NCI-H2081 treated with DMSO at 0.1 percent for 48 hours (cell line): ENCODE data around the gene CC2D1A.

ENCODE experiments used
- DNase-seq: peaks from one replicate; lab custom pipeline; 2025; lab: John Stamatoyannopoulos, UW

The CC2D1A gene

DNA sequence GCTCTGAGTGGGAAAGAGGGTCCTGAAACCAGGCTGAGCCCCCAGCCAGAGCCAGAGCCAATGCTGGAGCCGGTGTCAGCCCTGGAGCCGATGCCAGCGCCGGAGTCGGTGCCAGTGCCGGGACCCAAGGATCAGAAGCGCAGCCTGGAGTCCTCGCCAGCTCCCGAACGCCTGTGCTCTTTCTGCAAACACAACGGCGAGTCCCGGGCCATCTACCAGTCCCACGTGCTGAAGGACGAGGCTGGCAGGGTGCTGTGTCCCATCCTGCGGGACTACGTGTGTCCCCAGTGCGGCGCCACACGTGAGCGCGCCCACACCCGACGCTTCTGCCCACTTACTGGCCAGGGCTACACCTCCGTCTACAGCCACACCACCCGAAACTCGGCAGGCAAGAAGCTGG lies 28.7 kb upstream of the CC2D1A start:
- no peak for DNase-seq

DNA sequence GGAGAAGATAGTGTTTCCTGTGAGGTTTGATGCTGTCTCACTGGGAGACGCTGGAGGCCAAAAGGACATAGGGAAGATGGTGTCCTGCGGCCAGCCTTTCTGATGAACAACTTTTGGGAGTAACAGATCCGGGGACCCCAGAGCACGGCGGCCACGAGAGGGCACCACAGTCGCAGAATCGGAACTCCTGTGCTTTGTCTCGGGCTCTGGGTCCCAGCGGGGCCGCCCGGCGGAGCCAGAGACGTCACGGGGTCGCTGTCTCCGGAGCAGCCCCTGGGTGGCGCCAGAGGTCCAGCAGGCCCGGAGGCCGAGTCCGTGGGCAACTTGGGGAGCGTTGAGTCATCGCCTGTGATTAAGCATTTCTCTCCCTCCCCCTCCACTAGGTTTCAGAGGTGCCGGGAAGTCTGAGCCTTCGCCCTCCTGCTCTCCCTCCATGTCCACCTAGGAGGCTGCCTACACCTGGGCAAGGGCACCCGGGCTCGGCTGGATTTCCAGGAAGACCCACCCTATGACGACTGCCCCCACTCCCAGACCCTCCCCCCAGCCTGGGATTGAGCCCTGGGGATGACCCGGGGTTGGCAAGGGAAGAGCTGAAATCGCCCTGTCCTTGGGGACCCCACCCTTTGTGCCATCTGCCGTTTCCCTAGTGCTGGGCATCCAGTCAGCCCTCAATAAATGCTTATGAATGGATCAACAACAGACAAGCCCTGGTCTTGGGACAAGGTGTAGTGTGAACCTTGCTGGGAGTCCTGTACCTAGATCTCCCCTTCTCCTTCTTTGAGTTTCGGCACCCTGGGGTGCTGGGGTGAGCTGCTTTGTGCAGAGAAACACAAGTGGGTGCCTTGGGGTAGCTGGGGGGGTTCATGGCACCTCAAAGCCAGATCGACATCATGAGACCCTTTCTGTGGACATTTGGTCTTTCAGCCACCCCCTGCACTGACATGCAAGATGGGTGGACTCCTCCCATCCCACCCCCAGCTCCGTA lies 25.6 kb upstream of the CC2D1A start:
- DNase-seq = peak; percentile 64

DNA sequence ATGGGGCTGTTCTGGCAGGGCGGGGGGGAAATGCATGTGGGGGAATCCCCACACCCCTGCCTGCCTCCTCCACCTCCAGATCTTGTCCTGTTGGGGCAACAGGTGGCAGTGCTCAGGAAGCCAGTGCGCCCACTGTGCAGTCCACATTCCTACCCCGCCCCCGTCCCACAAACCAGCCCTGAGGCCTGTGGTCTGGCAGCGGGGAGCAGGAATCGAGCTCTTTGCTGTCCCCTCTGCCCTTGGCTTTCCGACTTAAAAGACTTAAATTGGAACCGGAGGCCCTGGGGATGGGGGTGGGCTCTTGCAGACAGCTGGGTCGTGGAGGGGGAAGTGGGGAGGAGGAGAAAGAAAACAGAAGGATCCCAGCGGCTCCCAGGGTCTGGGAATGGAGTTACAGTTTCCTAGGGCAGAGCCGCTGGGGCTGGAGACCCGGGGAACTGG lies 24.7 kb upstream of the CC2D1A start:
- no peak for DNase-seq

DNA sequence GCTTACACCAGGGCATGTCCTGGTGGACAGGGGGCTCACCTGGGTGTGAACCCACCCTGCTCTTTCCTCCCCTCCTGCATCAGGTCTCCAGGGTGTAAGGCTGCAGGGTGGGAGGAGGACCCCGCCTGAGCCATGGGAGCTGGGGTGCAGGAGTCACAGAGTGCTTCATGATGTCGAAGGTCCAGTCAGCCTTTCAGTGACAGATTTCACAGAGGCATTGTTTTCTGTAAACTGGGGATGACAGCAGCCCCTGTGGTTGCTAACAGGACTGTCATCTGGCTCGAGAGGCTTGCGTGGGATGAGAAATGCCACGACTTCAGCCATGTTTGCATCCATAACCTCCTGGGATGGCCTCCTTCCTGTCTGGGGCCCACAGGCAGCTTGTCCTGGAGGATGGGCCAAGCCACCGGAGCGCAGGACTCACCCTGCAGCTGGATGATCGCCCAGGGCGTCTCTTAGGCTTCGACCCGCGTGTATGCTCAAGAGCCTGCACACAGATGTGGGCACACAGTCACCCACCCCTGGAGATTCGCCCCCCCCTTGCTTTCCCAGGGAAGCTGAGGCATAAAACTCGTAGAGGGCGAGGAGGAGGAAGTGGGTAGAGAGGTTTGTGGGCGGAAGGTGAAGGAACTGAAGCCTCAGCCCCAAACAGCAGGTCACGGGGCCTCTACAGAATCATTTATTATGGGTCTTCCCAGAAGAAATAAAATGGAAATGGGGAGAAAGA lies 24.1 kb upstream of the CC2D1A start:
- DNase-seq = no peak

DNA sequence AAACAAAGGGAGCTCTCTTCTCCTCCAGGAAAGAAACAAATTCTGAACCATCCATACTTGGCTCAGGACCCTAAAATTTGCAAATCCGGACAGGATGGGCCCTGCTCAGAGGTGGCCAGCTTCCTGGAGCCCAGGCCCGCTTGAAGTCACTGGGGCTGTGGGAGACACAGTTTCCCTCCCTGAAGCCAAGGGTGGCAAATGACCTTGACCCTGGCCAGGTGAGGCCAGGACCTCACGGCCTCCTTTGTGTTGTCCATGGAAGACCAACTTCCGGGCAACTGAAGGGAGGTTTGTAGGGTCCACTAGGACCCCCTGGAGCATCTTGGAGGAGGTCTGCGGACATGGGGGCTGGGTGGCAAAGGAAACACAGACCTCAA lies 23.6 kb upstream of the CC2D1A start:
- no peak for DNase-seq

DNA sequence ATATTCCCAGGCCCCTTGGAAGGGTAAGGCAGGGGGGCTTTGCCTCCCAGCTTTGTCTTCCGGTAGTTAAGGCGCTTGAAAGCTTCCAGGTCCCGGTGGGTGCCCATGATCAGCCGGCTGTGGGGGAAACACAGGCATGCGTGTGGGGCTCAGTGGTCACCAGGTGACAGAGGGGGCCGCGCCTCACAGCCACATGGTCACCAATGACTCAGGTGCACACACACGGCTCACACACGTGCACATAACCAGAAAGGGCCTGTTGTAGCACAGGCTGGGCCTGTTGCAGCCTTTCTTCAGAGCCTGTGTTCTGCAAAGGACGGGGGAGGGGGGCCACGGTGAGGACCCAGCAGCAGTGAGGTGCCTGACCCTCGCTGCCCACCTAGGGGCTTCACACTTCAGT lies 23.2 kb upstream of the CC2D1A start:
- DNase-seq = no peak

DNA sequence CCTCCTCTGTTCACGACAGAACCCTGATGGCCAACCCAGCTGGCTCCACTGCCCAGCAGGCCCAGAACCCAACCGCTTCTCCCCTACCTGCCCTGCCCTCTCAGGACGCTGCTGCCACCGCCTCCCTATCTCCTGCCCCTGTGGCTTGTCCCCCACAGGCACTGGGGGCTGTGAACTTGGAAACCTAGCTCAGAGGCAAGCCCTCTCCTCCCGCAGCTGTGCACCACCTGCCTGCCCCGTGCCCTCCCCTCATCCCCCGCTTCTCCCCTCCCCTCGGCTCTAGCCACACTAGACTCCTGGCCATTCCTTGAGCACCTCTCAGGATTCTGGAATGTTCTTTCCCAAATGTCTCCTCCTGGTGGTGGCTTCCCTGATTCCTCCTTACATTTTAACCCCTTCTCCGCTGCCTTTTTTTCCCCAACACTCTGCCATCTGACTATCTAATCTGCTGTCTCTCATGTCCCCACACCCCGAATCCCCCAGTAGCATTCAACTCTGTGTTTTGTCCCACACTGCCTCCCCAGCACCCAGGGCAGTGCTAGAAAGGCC lies 22.4 kb upstream of the CC2D1A start:
- no peak for DNase-seq

DNA sequence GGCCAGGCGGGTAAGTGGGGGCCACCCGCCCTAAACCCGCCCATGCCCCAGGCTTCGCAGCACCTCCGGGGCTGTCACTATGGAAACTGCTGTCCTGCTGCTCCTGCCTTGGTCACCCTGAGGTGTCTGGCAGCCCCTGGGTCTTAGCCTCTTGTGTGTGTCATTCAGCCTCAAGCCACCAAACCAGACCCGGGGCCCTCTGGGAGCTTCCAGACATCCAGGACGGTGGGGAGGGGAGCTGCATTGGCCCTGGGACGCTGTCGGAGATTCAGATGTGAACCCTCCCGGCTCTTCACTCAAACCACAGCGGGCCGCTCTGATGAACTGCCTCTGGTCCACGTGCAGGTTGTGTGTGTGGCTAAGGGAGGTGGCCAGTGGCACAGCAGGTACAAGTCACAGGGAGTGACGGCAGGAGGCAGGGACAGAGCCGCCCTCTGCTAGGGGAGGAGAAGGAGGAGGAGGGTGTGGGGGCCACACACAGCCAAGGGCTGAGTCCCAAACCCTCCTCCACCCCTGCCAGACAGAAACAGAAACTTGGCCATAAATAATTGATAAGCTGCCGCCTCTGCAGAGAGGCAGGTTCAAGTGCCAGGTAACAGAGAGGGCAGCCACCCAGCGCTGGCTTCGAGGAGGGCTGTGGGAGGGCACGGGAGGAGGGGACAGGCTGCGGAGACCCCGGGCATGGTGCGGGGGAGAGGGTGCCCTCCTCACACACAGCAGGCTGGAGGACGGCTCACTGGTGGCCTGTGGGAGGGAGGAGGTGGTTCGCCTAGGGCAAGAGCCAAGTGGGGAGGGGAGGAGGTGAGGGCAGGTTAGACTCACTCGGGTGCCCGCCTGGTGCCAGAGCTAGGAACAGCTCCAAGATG lies 21.0 kb upstream of the CC2D1A start:
- no peak for DNase-seq

DNA sequence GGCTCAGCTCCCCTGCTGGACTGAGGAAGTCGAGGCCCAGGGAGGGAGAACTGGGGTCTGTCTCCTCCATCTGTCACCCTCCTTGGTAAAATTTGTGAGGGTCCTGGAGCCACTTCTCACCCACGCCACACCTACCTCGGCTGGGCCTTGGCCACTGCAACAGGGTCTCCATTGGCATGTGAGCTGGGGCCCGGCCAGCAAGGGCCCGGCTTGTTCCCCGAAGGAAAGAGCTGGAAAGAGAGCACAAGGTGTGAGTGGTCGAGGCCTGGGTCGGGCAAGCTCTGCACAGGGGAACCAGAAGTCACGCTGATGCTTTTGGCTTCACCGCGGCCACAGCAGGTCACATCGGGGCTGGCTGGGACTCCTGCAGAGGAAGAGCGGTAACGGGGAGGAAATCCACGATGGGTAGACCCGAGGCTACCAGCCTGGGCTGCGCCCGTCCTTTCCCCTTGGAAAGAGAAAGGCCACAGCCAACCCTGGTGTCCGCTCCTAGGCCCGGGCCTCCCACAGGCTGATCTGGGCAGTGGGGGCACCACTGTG lies 20.1 kb upstream of the CC2D1A start:
- DNase-seq = no peak

DNA sequence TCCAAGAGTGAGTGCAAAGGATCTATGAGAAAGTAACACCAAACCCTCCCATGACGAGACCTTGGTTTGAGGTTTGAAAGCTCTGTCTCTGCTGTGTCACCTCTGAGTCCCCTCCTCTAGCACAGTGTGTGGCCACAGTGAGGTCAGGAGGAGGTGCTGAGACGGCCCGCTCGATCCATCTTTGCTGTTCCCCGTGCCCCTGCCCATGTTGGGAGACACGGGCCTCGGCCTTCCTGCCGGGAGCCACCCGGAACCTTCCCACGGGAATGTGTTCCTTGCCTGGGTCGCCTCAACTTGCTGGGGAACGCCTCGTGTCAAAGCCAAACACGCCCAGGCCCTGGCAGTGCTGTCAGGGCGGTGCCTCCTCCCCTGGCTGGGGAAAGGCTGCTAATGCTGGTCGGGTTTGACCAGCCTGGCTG lies 19.0 kb upstream of the CC2D1A start:
- DNase-seq = no peak

DNA sequence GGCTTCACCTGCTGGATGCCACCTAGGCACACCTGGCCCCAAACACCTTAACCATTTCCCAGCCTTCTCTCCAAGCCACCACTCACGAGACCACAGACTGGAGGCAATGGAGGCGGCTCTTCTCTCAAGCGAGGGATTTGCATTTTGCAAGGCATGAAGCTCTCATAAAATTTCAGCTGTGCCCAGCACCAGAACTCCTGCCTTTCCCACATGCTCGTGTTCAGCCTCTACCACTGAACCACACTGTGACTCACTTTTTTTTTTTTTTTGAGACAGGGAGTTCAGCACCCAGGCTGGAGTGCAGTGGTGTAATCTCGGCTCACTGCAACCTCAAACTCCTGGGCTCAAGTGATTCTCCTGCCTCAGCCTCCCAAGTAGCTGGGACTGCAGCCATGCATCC lies 18.5 kb upstream of the CC2D1A start:
- no peak for DNase-seq

DNA sequence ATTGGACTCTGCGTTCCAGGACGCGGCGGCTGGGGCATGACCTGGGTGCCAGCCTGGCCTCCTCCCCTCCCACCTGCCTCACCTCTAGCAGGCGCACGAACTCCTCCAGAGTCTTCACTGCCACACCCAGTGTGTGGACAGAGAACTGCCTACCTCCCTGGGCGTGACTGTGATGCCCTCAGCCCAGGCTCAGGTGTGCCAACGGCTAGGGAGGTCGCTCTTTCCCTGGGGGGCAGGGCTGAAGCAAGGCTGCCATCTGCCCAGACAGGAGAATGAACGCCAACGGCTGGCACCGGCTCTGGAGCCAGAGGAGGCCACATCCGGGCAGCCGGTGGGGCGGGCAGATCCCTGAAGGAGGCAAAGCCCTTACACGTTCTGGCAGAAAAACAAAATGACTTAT lies 17.7 kb upstream of the CC2D1A start:
- no peak for DNase-seq

DNA sequence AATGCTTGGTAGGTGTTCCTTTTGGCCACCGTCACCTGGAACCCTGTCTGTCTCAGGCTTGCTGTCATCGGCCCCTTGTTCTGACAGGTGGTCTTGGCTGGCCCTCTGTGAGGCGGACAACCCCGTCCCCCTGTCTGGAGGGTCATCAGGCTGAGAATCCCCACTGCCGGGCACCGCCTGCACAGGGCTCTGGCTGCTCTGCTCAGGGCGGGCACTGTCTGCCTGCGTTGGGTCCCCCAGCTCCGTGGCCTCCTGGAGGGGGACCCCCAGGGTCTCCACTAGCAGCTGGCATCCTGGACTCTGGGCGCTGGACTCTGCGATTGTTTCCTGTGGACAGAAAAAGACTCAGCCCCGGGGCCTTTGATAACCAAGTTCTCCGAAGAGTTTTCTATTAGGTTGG lies 15.9 kb upstream of the CC2D1A start:
- DNase-seq = no peak

DNA sequence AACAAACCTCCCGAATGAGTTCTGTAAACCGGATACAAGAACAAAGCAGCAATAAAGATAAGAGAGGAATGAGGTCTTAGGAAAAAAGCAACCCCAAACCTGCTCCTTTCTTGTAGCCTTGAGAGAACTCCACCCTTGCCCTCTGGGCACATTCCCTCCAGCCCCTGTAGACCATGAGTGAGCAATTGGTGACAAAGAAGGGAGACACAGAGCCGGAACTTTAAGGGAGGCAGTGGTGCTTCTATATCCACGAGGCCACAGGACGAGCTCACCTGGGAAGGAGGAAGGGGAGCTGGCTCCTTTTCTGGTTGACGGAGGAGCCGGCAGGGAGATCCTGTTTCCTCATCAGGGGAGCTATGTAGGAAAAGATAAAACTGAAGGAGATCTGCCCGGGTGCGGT lies 13.1 kb upstream of the CC2D1A start:
- DNase-seq = no peak

DNA sequence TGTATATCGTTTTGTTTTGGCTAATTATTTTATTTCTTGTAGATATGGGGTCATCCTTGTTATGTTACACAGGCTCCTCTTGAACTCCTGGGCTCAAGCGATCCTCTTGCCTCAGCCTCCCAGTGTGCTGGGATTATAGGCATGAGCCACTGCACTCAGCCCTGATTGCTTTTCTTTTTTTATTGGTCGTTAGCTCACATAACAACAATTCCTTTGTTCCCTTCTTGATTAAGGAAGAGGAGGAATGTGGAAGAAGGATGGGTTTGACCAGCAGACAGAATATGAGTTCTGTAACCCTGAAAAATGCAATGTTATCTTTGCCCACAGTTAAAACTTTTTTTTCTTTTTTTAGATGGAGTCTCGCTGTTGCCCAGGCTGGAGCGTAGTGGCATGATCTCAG lies 11.4 kb upstream of the CC2D1A start:
- no peak for DNase-seq

DNA sequence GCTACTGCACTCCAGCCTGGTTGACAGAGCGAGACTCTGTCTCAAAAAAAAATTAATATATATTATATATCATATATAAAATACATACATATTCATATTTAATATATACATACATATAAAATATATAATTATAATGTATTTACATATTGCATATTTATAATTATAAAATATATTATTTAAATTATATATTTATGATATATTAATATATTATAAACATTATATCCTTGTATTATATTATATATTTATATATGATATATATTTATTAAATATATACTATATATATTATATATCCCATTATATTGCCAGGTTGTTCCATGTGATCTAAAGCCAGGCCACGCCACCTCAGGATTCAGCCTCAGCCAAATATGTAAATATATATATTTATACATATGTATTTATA lies 9.8 kb upstream of the CC2D1A start:
- no peak for DNase-seq

DNA sequence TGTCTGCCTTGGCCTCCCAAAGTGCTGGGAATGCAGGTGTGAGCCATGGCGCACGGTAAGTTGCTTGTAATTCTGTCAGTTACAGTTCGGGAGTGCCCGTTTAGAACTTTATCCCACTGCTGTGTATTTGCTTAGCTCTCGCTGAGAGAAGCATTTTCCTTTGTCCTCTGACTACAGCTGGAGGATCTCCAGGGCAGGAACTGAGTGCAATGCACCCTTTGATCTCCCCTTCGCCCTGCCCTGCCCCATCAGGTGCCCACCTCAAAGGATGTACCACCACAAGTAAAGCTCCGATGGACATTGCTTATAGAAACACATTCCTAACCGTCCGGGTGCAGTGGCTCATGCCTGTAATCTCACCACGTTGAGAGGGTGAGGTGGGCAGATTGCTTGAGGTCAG lies 6.6 kb upstream of the CC2D1A start:
- DNase-seq = no peak

DNA sequence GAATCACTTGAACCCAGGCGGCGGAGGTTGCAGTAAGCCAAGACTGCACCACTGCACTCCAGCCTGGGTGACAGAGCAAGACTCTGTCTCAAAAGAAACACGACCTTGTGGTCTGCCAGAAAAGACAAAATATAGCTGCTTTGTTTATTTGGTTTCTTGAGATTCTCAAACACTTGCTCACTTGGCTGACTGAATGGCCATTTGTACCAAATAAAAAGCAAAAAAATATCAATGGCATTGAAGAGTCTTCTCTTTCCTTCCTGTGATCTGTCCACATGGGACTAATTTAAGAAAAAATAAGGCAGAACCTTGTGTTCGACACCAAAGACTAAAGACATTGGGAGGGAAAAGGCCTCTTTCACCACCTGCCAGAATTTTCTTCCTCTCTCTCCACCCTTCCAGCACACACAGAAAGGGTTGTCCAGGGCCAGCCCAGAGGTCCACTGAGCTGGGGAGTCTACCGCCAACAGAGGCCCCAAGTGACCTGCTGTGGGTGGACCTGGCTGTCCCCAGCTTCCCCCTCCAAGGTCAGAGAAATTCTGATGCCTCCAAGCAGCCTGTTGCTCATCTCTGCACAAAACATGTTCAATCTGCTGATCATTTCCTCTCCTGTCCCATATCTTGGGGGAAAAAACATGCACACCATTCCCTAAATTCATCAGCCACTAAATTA lies 6.0 kb upstream of the CC2D1A start:
- no peak for DNase-seq

DNA sequence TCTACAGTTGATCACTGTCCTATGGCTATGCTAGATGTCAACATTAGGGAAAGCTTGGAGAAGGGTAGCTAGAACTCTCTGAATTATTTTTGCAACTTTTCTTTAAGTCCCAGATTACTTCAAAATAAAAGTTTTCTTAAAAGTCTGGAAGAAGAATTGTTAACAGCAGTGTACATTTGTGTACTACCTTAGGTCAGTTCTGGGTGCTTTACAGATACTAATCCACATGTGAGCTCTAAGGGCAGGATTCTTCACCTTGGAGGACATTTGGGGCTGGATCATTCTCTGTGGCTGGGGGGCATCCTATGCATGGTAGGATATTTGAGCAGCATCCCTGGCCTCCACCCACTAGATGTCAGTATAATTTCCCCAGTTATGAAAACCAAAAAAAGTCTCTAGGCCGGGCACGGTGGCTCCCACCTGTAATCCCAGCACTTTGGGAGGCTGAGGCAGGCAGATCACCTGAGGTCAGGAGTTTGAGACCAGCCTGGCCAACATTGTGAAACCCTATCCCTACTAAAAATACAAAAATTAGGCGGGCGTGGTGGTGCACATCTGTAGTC lies 2.9 kb upstream of the CC2D1A start:
- no peak for DNase-seq

DNA sequence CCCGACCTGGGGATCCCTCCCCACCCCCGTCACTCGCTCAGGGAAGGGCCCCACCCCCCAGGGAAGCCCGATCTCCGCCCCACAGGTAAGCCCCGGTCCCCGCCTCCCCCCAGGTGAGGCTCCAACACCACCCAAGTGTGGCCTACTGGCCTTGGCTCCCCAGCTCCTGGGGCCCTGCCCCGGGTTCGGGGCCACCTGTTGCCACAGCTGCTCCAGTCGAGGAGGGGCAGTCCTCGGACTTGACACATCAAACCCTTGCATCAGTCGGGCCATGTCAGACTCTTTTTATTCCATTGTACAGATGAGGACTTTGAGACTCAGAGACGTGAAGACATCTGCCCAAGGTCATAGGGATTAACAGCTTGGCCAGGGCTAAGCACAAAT lies 512 bp downstream of the CC2D1A start:
- DNase-seq = no peak

DNA sequence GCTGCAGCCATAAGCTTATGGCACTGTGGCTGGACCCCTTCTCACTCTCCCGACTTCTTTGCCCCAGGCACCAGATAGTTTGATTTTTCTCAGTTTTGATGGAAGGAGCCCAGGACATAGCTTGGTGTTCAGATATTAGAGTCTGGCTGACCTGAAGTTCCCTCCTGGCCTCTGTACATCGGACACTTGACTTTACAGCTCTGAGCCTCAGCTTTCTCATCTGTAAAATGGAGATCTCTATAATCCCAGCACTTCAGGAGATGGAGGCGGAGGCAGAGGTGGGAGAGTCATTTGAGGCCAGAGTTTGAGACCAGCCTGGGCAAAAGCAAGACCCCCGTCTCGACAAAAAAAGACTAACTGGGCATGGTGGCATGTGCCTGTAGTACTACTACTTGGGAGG lies 909 bp downstream of the CC2D1A start:
- no peak for DNase-seq
